ENCODE measurements around the gene ZFAND3.

- TF ChIP-seq CTCF (IDR thresholded peaks at IDR 0.05) (no peak), POLR2A (IDR thresholded peaks at IDR 0.05) (no peak), POLR2AphosphoS5 (IDR thresholded peaks at IDR 0.05; ENCODE audit: insufficient read depth in 1 of 2, low read depth in 1 of 2) (no peak)
Observed at GRCh38 chr6:37820718-37821079, 1.2 kb downstream of the ZFAND3 start.
